Loucy (cell line): Measurements from ENCODE around the gene ATOX1.

Experiments
- CTCF ChIP-seq: fragments of 200-600 bp; sonication (generic); conservative IDR thresholded peaks from 2 replicates; pipeline ENCODE4 v1.5.1; 2014; ENCODE audit warnings: mild to moderate bottlenecking, antibody characterized with exemption, low read length
- EZH2phosphoT487 ChIP-seq: fragments of 200-600 bp; IDR thresholded peaks from 2 replicates; pipeline ENCODE4 v1.6.1; 2018; ENCODE audit warnings: antibody characterized with exemption, mild to moderate bottlenecking, moderate library complexity, borderline replicate concordance

GRCh38 chr5:151740958-151741373 lies 17.5 kb downstream of the ATOX1 start:
- TF ChIP-seq CTCF (peak; percentile 44), EZH2phosphoT487 (no peak)
